ENCODE data around the gene SRSF6. TPM values are rescaled to one million over a fixed set of nuclear protein-coding genes. Genes with fewer than 3 reads are reported as not detected.
A peak's percentile ranks its signal among the peaks of the same experiment; 100 is the strongest.

The SRSF6 gene
- total and polyA plus RNA-seq, 10 of the 15 experiments (the other 5 are each of a cell fraction or from before 2014, with no cell fraction given), result 57.2 to 191 (median 108) TPM

GRCh38 chr20:43492101-43492500, 34.4 kb downstream of the SRSF6 start (continued):
- TF ChIP-seq SUZ12 (IDR thresholded peaks at IDR 0.05; ENCODE audit: unreplicated experiment), result no peak
- TF ChIP-seq SMAD1 (IDR thresholded peaks at IDR 0.05; ENCODE audit: low read depth, partially characterized antibody), result no peak
- TF ChIP-seq TCF12 (IDR thresholded peaks at IDR 0.05; ENCODE audit: low read depth, low read length), result no peak
- no peak for TF ChIP-seq SMAD5 (IDR thresholded peaks at IDR 0.05; ENCODE audit: low read depth)
- no peak for TF ChIP-seq E2F4 (IDR thresholded peaks at IDR 0.05; ENCODE audit: low read depth, low read length)
- TF ChIP-seq NKRF (conservative IDR thresholded peaks at IDR 0.05), result no peak
- TF ChIP-seq ZBED1 (IDR thresholded peaks at IDR 0.05; ENCODE audit: borderline replicate concordance), result no peak
- no peak for TF ChIP-seq YY1 (IDR thresholded peaks at IDR 0.05; ENCODE audit: low read depth, low read length)
- no peak for TF ChIP-seq RELA (IDR thresholded peaks at IDR 0.05; ENCODE audit: borderline replicate concordance, partially characterized antibody)
- TF ChIP-seq ASH2L (IDR thresholded peaks at IDR 0.05; ENCODE audit: borderline replicate concordance, low read depth), result no peak
- no peak for TF ChIP-seq CBFB (IDR thresholded peaks at IDR 0.05; ENCODE audit: low read depth)
- TF ChIP-seq DPF2 (IDR thresholded peaks at IDR 0.05), result 0 out of 2 replicates have a peak, but pooled peaks have one; percentile 19
- TF ChIP-seq TCF7 (IDR thresholded peaks at IDR 0.05; ENCODE audit: borderline replicate concordance), result no peak
- TF ChIP-seq SPI1 (IDR thresholded peaks at IDR 0.05; ENCODE audit: borderline replicate concordance, insufficient read depth, low read depth, low read length), result no peak
- TF ChIP-seq SIX5 (IDR thresholded peaks at IDR 0.05; ENCODE audit: low read depth, low read length, severe bottlenecking), result no peak
- no peak for TF ChIP-seq HSF1 (IDR thresholded peaks at IDR 0.05; ENCODE audit: low read depth, low read length)
- no peak for TF ChIP-seq GABPA (IDR thresholded peaks at IDR 0.05; ENCODE audit: low read depth)
- TF ChIP-seq ZSCAN29 (IDR thresholded peaks at IDR 0.05), result no peak
- no peak for TF ChIP-seq CBX5 (IDR thresholded peaks at IDR 0.05; ENCODE audit: low read depth)
- peak; percentile 91 for TF ChIP-seq IRF4 (IDR thresholded peaks at IDR 0.05; ENCODE audit: low read depth, low read length)
- no peak for TF ChIP-seq SP1 (IDR thresholded peaks at IDR 0.05; ENCODE audit: low read depth, low read length)
- no peak for TF ChIP-seq POLR2A (IDR thresholded peaks at IDR 0.05; ENCODE audit: low read depth, low read length)
- TF ChIP-seq SRF (IDR thresholded peaks at IDR 0.05; ENCODE audit: low read depth in 2 of 2, low read length in 2 of 2), result peak; percentile 28 to 88; a peak in 3 of 4 replicates
- TF ChIP-seq JUNB (IDR thresholded peaks at IDR 0.05), result peak; percentile 81
- no peak for TF ChIP-seq ZNF274 (IDR thresholded peaks at IDR 0.05; ENCODE audit: insufficient read depth, insufficient read length)
- TF ChIP-seq PAX5 (IDR thresholded peaks at IDR 0.05; ENCODE audit: borderline replicate concordance, low read depth, low read length), result no peak
- TF ChIP-seq MYB (IDR thresholded peaks at IDR 0.05; ENCODE audit: borderline replicate concordance, low read depth, low read length), result no peak
- no peak for TF ChIP-seq CEBPZ (IDR thresholded peaks at IDR 0.05; ENCODE audit: low read depth, low read length)
